ENCODE data around the gene CLEC4M.
"Not testable (repeated sequence)": the region's sequence is repeated elsewhere in the genome, so short reads cannot be mapped to it uniquely, and the experiment has no call there.

CLEC4M gene

GRCh38 chr19:7744871-7745650, 18.0 kb upstream of the CLEC4M start:
- no peak overlapping the region for H3K4me3 ChIP-seq (replicated peaks; ENCODE audit: low read depth, low read length)
- H3K27me3 ChIP-seq (replicated peaks; ENCODE audit: control insufficient read depth, insufficient read depth, low read length): no peaks in the 10 kb centered on the region
- H3K36me3 ChIP-seq (ENCODE audit: control insufficient read depth, insufficient read depth, low read length): no peaks in the 10 kb centered on the region
- DNase-seq (ENCODE audit: extremely low read depth, insufficient read length): no peak
- TF ChIP-seq CTCF (IDR thresholded peaks at IDR 0.05; ENCODE audit: insufficient read depth, low read length, poor library complexity, severe bottlenecking): no peak

- H3K27me3 ChIP-seq (replicated peaks; ENCODE audit: control insufficient read depth, insufficient read depth, low read length); H3K36me3 ChIP-seq (ENCODE audit: control insufficient read depth, insufficient read depth, low read length); H3K4me3 ChIP-seq (replicated peaks; ENCODE audit: low read depth, low read length); DNase-seq (ENCODE audit: extremely low read depth, insufficient read length): not testable (repeated sequence)
These were observed 16.7 kb upstream of the CLEC4M start for GRCh38 chr19:7746306-7746705.

DNA sequence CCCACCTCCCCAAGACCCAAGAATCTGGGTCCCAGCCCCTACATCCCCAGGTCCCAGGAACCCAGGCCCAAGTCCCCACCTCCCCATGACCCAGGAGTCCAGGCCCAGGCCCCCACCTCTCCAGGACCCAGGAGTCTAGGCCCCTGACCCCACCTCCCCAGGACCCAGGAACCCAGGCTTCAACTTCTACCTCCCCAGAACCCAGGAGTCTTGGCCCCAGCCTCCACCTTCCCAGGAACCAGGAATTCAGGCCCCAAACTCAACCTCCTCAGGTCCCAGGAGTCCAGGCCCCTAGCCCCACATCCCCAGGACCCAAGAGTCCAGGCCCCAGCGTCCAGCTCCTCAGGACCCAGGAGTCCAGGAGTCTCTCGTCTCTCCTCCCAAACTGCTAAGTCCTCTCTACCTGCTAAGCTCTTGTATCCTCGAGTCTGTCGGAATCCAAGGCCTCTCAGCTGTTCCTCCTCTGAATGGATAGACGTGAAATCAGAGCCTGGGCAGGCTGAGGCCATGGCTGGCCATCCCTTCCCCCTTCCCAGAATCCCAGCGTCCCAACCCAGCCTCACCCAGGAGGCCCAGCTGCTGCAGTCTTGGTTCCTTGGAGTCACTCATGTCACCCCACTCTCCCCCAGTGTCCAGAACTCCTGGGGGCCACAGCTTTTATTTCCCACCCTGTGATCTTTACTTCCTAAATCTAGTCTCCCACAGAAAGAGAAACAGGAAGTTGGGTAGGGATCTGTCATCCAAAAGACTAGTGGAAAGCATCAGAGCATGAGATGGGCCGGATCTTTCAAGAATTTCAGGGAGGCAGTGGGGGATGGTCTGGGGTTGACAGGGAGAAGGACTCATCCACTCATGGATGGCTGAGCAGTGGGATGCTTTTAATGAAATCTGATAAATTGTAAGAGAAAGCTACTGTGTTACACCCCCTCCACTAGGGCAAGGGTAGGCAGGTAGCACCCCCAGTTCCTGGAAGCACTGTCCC, 15.8 kb upstream of the CLEC4M start, which contains the start of gene CD209:
CD209 (minus strand) TSS at position 632 of the 982 bp plus-strand sequence; CDS start at position 609, 23 bp downstream.
- Histone ChIP-seq H3K27me3 (replicated peaks; ENCODE audit: control insufficient read depth, insufficient read depth, low read length) (no peaks in the 10 kb centered on the region), H3K4me3 (replicated peaks; ENCODE audit: low read depth, low read length) (no peak within 1 kb of the TSS), H3K36me3 (ENCODE audit: control insufficient read depth, insufficient read depth, low read length) (no peaks in the 10 kb centered on the region)
- no peak for TF ChIP-seq CTCF (IDR thresholded peaks at IDR 0.05; ENCODE audit: insufficient read depth, low read length, poor library complexity, severe bottlenecking)
- no peak for DNase-seq (ENCODE audit: extremely low read depth, insufficient read length)

DNA sequence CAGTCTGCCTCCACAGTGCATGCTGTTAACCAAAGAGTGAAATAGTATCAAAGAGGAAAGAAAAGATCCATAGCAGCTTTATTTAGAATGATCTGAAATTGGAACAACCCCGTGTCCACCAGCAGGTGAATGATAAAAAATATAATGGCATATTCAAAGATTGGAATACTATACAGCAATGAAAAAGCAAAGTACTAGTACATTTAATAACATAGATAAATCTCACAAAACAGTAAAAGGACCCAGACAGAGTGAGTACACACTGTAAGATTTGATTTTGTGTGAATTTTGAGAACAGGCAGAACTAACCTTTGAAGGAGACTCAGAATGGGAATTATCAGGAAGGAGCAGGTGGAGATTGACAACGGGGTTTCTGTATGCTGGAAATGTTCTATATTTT, 14.9 kb upstream of the CLEC4M start:
- DNase-seq (ENCODE audit: extremely low read depth, insufficient read length): no peak
- TF ChIP-seq CTCF (IDR thresholded peaks at IDR 0.05; ENCODE audit: insufficient read depth, low read length, poor library complexity, severe bottlenecking): no peak
- no peaks in the 10 kb centered on the region for H3K27me3 ChIP-seq (replicated peaks; ENCODE audit: control insufficient read depth, insufficient read depth, low read length)
- no peaks in the 10 kb centered on the region for H3K36me3 ChIP-seq (ENCODE audit: control insufficient read depth, insufficient read depth, low read length)
- no peak overlapping the region for H3K4me3 ChIP-seq (replicated peaks; ENCODE audit: low read depth, low read length)

- TF ChIP-seq CTCF (IDR thresholded peaks at IDR 0.05; ENCODE audit: insufficient read depth, low read length, poor library complexity, severe bottlenecking): peak; percentile 48
- H3K36me3 ChIP-seq (ENCODE audit: control insufficient read depth, insufficient read depth, low read length): no peaks in the 10 kb centered on the region
- H3K27me3 ChIP-seq (replicated peaks; ENCODE audit: control insufficient read depth, insufficient read depth, low read length): no peaks in the 10 kb centered on the region
- no peak for DNase-seq (ENCODE audit: extremely low read depth, insufficient read length)
- no peak overlapping the region for H3K4me3 ChIP-seq (replicated peaks; ENCODE audit: low read depth, low read length)
These were observed 14.3 kb upstream of the CLEC4M start for GRCh38 chr19:7748756-7749155.
